ENCODE data around the gene HTRA1.

Gene HTRA1

GRCh38 chr10:122499491-122499941, 38.2 kb downstream of the HTRA1 start:
- Histone ChIP-seq H3K23ac (ENCODE audit: low read length) (no peak overlapping the region), H3K36me3 (ENCODE audit: control insufficient read depth, insufficient read depth, low read length) (no peaks in the 10 kb centered on the region), H3K4me3 (ENCODE audit: low read length) (no peak overlapping the region), H2BK5ac (ENCODE audit: low read length) (no peak overlapping the region), H2AK5ac (ENCODE audit: low read length) (no peak overlapping the region), H4K8ac (ENCODE audit: low read depth, low read length) (no peak overlapping the region), H3K27me3 (ENCODE audit: insufficient read depth, low read length, poor library complexity) (no peaks in the 10 kb centered on the region), H3K56ac (ENCODE audit: low read length) (no peak overlapping the region), H3K27ac (ENCODE audit: low read depth, low read length) (no peak overlapping the region), H3K4ac (ENCODE audit: low read depth, low read length) (no peak overlapping the region), H2BK120ac (ENCODE audit: low read depth, low read length) (no peak overlapping the region), H4K5ac (ENCODE audit: low read length) (no peak overlapping the region), H3K4me1 (ENCODE audit: control insufficient read depth, low read depth, low read length) (peaks cover 10% of the 10 kb centered on the region), H3K4me2 (ENCODE audit: low read length) (no peak overlapping the region), H3K18ac (ENCODE audit: low read length) (no peak overlapping the region), H2BK15ac (replicated peaks; ENCODE audit: low read depth) (no peak overlapping the region), H3K9ac (ENCODE audit: low read length) (no peak overlapping the region), H3K79me2 (ENCODE audit: control insufficient read depth, insufficient read depth, low read length) (no peaks in the 10 kb centered on the region), H3K79me1 (ENCODE audit: low read length) (no peaks in the 10 kb centered on the region)
- no CpG with 5 or more reads among the region's 5 CpGs for WGBS (ENCODE audit: extremely low coverage, insufficient coverage, low lambda C conversion rate)
- DNase-seq, result no peak

GRCh38 chr10:122500194-122500593, 38.8 kb downstream of the HTRA1 start:
- Histone ChIP-seq H3K79me2 (ENCODE audit: control insufficient read depth, insufficient read depth, low read length) (no peaks in the 10 kb centered on the region), H3K36me3 (ENCODE audit: control insufficient read depth, insufficient read depth, low read length) (no peaks in the 10 kb centered on the region), H3K56ac (ENCODE audit: low read length) (no peak overlapping the region), H3K4me1 (ENCODE audit: control insufficient read depth, low read depth, low read length) (peaks cover 9% of the 10 kb centered on the region), H2BK5ac (ENCODE audit: low read length) (no peak overlapping the region), H4K8ac (ENCODE audit: low read depth, low read length) (no peak overlapping the region), H3K4me2 (ENCODE audit: low read length) (no peak overlapping the region), H3K27me3 (ENCODE audit: insufficient read depth, low read length, poor library complexity) (no peaks in the 10 kb centered on the region), H2BK120ac (ENCODE audit: low read depth, low read length) (no peak overlapping the region), H2BK15ac (replicated peaks; ENCODE audit: low read depth) (no peak overlapping the region), H3K9ac (ENCODE audit: low read length) (no peak overlapping the region), H3K27ac (ENCODE audit: low read depth, low read length) (no peak overlapping the region), H3K79me1 (ENCODE audit: low read length) (no peaks in the 10 kb centered on the region), H2AK5ac (ENCODE audit: low read length) (no peak overlapping the region), H4K5ac (ENCODE audit: low read length) (no peak overlapping the region), H3K18ac (ENCODE audit: low read length) (no peak overlapping the region), H3K4me3 (ENCODE audit: low read length) (no peak overlapping the region), H3K4ac (ENCODE audit: low read depth, low read length) (no peak overlapping the region), H3K23ac (ENCODE audit: low read length) (no peak overlapping the region)
- no CpG with 5 or more reads among the region's 5 CpGs for WGBS (ENCODE audit: extremely low coverage, insufficient coverage, low lambda C conversion rate)
- no peak for DNase-seq

- no peak overlapping the region for H3K18ac ChIP-seq (ENCODE audit: low read length)
- WGBS (ENCODE audit: extremely low coverage, insufficient coverage, low lambda C conversion rate), result no CpG with 5 or more reads among the region's 6 CpGs
- no peak overlapping the region for H3K4ac ChIP-seq (ENCODE audit: low read depth, low read length)
- H3K27me3 ChIP-seq (ENCODE audit: insufficient read depth, low read length, poor library complexity), result no peaks in the 10 kb centered on the region
- H2BK120ac ChIP-seq (ENCODE audit: low read depth, low read length), result no peak overlapping the region
- H3K79me2 ChIP-seq (ENCODE audit: control insufficient read depth, insufficient read depth, low read length), result no peaks in the 10 kb centered on the region
- H3K4me1 ChIP-seq (ENCODE audit: control insufficient read depth, low read depth, low read length), result peaks cover 4% of the 10 kb centered on the region
- no peak overlapping the region for H3K23ac ChIP-seq (ENCODE audit: low read length)
- no peak overlapping the region for H4K5ac ChIP-seq (ENCODE audit: low read length)
- no peak overlapping the region for H3K56ac ChIP-seq (ENCODE audit: low read length)
- no peak overlapping the region for H3K9ac ChIP-seq (ENCODE audit: low read length)
- H2BK5ac ChIP-seq (ENCODE audit: low read length), result no peak overlapping the region
- H3K27ac ChIP-seq (ENCODE audit: low read depth, low read length), result no peak overlapping the region
- no peak overlapping the region for H3K4me3 ChIP-seq (ENCODE audit: low read length)
- no peak overlapping the region for H3K4me2 ChIP-seq (ENCODE audit: low read length)
- DNase-seq, result no peak
- no peaks in the 10 kb centered on the region for H3K79me1 ChIP-seq (ENCODE audit: low read length)
- H2BK15ac ChIP-seq (replicated peaks; ENCODE audit: low read depth), result no peak overlapping the region
- no peaks in the 10 kb centered on the region for H3K36me3 ChIP-seq (ENCODE audit: control insufficient read depth, insufficient read depth, low read length)
- no peak overlapping the region for H2AK5ac ChIP-seq (ENCODE audit: low read length)
- H4K8ac ChIP-seq (ENCODE audit: low read depth, low read length), result no peak overlapping the region
Observed at GRCh38 chr10:122500726-122501125, 39.4 kb downstream of the HTRA1 start.

- Histone ChIP-seq H3K4ac (ENCODE audit: low read depth, low read length) (no peak overlapping the region), H2BK5ac (ENCODE audit: low read length) (no peak overlapping the region), H3K79me1 (ENCODE audit: low read length) (no peaks in the 10 kb centered on the region), H3K4me2 (ENCODE audit: low read length) (no peak overlapping the region), H3K4me3 (ENCODE audit: low read length) (no peak overlapping the region), H3K56ac (ENCODE audit: low read length) (no peak overlapping the region), H3K79me2 (ENCODE audit: control insufficient read depth, insufficient read depth, low read length) (no peaks in the 10 kb centered on the region), H2AK5ac (ENCODE audit: low read length) (no peak overlapping the region), H4K5ac (ENCODE audit: low read length) (no peak overlapping the region), H2BK15ac (replicated peaks; ENCODE audit: low read depth) (no peak overlapping the region), H4K8ac (ENCODE audit: low read depth, low read length) (no peak overlapping the region), H3K27me3 (ENCODE audit: insufficient read depth, low read length, poor library complexity) (no peaks in the 10 kb centered on the region), H3K4me1 (ENCODE audit: control insufficient read depth, low read depth, low read length) (no peaks in the 10 kb centered on the region), H2BK120ac (ENCODE audit: low read depth, low read length) (no peak overlapping the region), H3K23ac (ENCODE audit: low read length) (no peak overlapping the region), H3K18ac (ENCODE audit: low read length) (no peak overlapping the region), H3K36me3 (ENCODE audit: control insufficient read depth, insufficient read depth, low read length) (no peaks in the 10 kb centered on the region), H3K9ac (ENCODE audit: low read length) (no peak overlapping the region), H3K27ac (ENCODE audit: low read depth, low read length) (no peak overlapping the region)
- no CpG with 5 or more reads among the region's 13 CpGs for WGBS (ENCODE audit: extremely low coverage, insufficient coverage, low lambda C conversion rate)
- DNase-seq, result no peak
Observed at GRCh38 chr10:122503012-122503411, 41.7 kb downstream of the HTRA1 start.

- Histone ChIP-seq H3K4ac (ENCODE audit: low read depth, low read length) (no peak overlapping the region), H3K79me2 (ENCODE audit: control insufficient read depth, insufficient read depth, low read length) (no peaks in the 10 kb centered on the region), H3K18ac (ENCODE audit: low read length) (no peak overlapping the region), H3K4me1 (ENCODE audit: control insufficient read depth, low read depth, low read length) (no peaks in the 10 kb centered on the region), H3K9ac (ENCODE audit: low read length) (no peak overlapping the region), H3K4me3 (ENCODE audit: low read length) (no peak overlapping the region), H2BK5ac (ENCODE audit: low read length) (no peak overlapping the region), H3K36me3 (ENCODE audit: control insufficient read depth, insufficient read depth, low read length) (no peaks in the 10 kb centered on the region), H3K56ac (ENCODE audit: low read length) (no peak overlapping the region), H2BK120ac (ENCODE audit: low read depth, low read length) (no peak overlapping the region), H3K23ac (ENCODE audit: low read length) (no peak overlapping the region), H3K79me1 (ENCODE audit: low read length) (no peaks in the 10 kb centered on the region), H3K27me3 (ENCODE audit: insufficient read depth, low read length, poor library complexity) (no peaks in the 10 kb centered on the region), H3K27ac (ENCODE audit: low read depth, low read length) (no peak overlapping the region), H2AK5ac (ENCODE audit: low read length) (no peak overlapping the region), H4K5ac (ENCODE audit: low read length) (no peak overlapping the region), H4K8ac (ENCODE audit: low read depth, low read length) (no peak overlapping the region), H2BK15ac (replicated peaks; ENCODE audit: low read depth) (no peak overlapping the region), H3K4me2 (ENCODE audit: low read length) (no peak overlapping the region)
- no CpG with 5 or more reads among the region's 17 CpGs for WGBS (ENCODE audit: extremely low coverage, insufficient coverage, low lambda C conversion rate)
- DNase-seq, result no peak
Observed at GRCh38 chr10:122503886-122504609, 42.7 kb downstream of the HTRA1 start.

GRCh38 chr10:122504610-122504950, 43.2 kb downstream of the HTRA1 start:
- Histone ChIP-seq H3K4me3 (ENCODE audit: low read length) (no peak overlapping the region), H3K23ac (ENCODE audit: low read length) (no peak overlapping the region), H3K79me2 (ENCODE audit: control insufficient read depth, insufficient read depth, low read length) (no peaks in the 10 kb centered on the region), H3K18ac (ENCODE audit: low read length) (no peak overlapping the region), H2AK5ac (ENCODE audit: low read length) (no peak overlapping the region), H3K9ac (ENCODE audit: low read length) (no peak overlapping the region), H3K4me1 (ENCODE audit: control insufficient read depth, low read depth, low read length) (no peaks in the 10 kb centered on the region), H3K36me3 (ENCODE audit: control insufficient read depth, insufficient read depth, low read length) (no peaks in the 10 kb centered on the region), H2BK120ac (ENCODE audit: low read depth, low read length) (no peak overlapping the region), H3K27ac (ENCODE audit: low read depth, low read length) (no peak overlapping the region), H2BK5ac (ENCODE audit: low read length) (no peak overlapping the region), H3K4me2 (ENCODE audit: low read length) (no peak overlapping the region), H3K56ac (ENCODE audit: low read length) (no peak overlapping the region), H3K79me1 (ENCODE audit: low read length) (no peaks in the 10 kb centered on the region), H3K4ac (ENCODE audit: low read depth, low read length) (no peak overlapping the region), H2BK15ac (replicated peaks; ENCODE audit: low read depth) (no peak overlapping the region), H4K8ac (ENCODE audit: low read depth, low read length) (no peak overlapping the region), H3K27me3 (ENCODE audit: insufficient read depth, low read length, poor library complexity) (no peaks in the 10 kb centered on the region), H4K5ac (ENCODE audit: low read length) (no peak overlapping the region)
- no peak for DNase-seq
- no CpG with 5 or more reads among the region's 6 CpGs for WGBS (ENCODE audit: extremely low coverage, insufficient coverage, low lambda C conversion rate)

Measured in mesendoderm (in vitro differentiated cells).